GM12891 (cell line): Measurements from ENCODE around the gene NRG2.

Experiments
- POLR2A ChIP-seq: IDR thresholded peaks from 2 replicates; pipeline ENCODE4 v1.6.1; 2011; ENCODE audit warnings: low read depth, low read length, control low read depth
- POU2F2 ChIP-seq: IDR thresholded peaks from 2 replicates; pipeline ENCODE4 v1.6.1; 2011; ENCODE audit warnings: low read depth, mild to moderate bottlenecking, control low read depth, low read length, moderate library complexity
- SPI1 ChIP-seq: IDR thresholded peaks from 2 replicates; pipeline ENCODE4 v1.6.1; 2011; ENCODE audit warnings: low read depth, low read length, control low read depth
- TAF1 ChIP-seq: IDR thresholded peaks from 2 replicates; pipeline ENCODE4 v1.6.1; 2011; ENCODE audit warnings: low read depth, low read length, control low read depth

GRCh38 chr5:140007311-140007710 lies 35.8 kb downstream of the NRG2 start:
- TF ChIP-seq POLR2A = no peak
- no peak for TF ChIP-seq POU2F2
- TF ChIP-seq TAF1 = no peak
- TF ChIP-seq SPI1 = no peak
